Neutrophil (primary cell): Measurements from ENCODE around the gene ELAC2.

ENCODE experiments used
- H3K27ac ChIP-seq: fragments of 200-600 bp; sonication (generic); 2 replicates; pipeline ENCODE4 v1.5.1; 2016; ENCODE audit warnings: mild to moderate bottlenecking, moderate library complexity
- H3K27me3 ChIP-seq: fragments of 200-600 bp; sonication (generic); 2 replicates; pipeline ENCODE4 v1.6.0; 2016; ENCODE audit warnings: mild to moderate bottlenecking
- H3K36me3 ChIP-seq: fragments of 200-600 bp; sonication (generic); 2 replicates; pipeline ENCODE4 v1.5.1; 2017
- H3K4me1 ChIP-seq, 2 experiments: fragments of 200-600 bp in 1 of 2; sonication (generic) in 1 of 2; 1 replicate in 1 of 2; 2 replicates in 1 of 2; pipeline versions ENCODE4 v1.5.1 to v1.6.1; 2013 to 2016; ENCODE audit warnings: low read depth in 1 of 2, low read length in 1 of 2, mild to moderate bottlenecking in 1 of 2, moderate library complexity in 1 of 2; ENCODE audit not compliant: control insufficient read depth in 1 of 2, insufficient read depth in 1 of 2
- H3K4me3 ChIP-seq, 2 experiments: fragments of 200-600 bp in 1 of 2; sonication (generic) in 1 of 2; 1 replicate in 1 of 2; 2 replicates in 1 of 2; pipeline ENCODE4 v1.5.1; 2013 to 2016; ENCODE audit warnings: low read depth in 1 of 2, low read length in 1 of 2, mild to moderate bottlenecking in 1 of 2, moderate library complexity in 1 of 2
- H3K9me3 ChIP-seq: fragments of 200-600 bp; sonication (generic); 2 replicates; pipeline ENCODE4 v1.5.1; 2016
- CTCF ChIP-seq: fragments of 200-600 bp; sonication (generic); IDR thresholded peaks from 2 replicates; pipeline ENCODE4 v1.5.1; 2016; ENCODE audit warnings: antibody characterized with exemption

Gene ELAC2

DNA sequence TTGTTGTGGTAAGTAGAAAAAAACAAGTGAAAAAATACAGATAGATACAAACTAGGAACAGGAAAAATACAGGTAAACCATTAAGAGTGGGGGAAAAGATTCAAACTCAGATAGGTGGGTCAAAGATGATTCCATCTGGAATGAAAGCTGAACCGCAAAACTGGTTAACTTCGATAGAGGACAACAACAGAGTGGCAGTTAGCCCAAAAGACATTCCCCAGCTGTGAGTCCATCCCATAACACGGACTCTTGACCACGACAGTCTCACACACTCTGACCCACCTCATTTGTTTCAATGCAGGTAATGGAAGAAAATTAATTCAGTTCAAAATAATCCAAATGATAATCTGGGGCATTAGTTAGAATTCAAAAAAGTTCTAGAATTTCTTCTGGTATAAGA is 13.5 kb downstream of the ELAC2 start:
- no peak for TF ChIP-seq CTCF
- Histone ChIP-seq H3K36me3 (peaks cover 85% of the 10 kb centered on the region), H3K27ac (no peak overlapping the region)

DNA sequence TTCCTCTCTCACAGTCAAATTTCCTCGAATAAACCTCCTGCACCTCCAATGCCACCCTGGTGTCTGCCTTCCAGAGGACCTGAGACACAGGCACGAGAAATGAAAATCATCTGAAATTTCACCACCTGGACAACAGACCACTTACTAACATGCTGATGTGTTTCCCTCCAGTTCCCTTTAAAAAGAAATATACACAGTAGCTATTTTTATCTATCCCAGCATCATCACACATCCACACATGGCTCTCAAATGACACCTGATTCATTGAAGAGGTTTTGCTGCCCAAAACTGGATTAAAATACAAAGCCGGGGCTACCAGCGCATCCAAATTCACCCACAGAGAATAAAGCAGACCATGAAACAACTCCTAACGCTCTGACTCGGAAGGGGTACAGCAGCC is 13.9 kb downstream of the ELAC2 start:
- no peaks in the 10 kb centered on the region for H3K9me3 ChIP-seq
- H3K27ac ChIP-seq: no peak overlapping the region
- peaks cover 86% of the 10 kb centered on the region for H3K36me3 ChIP-seq
- H3K27me3 ChIP-seq: no peaks in the 10 kb centered on the region
- no peak overlapping the region for H3K4me3 ChIP-seq
- no peaks in the 10 kb centered on the region for H3K4me1 ChIP-seq
- TF ChIP-seq CTCF: no peak

More for the DNA sequence above, 13.5 kb downstream of the ELAC2 start:
- Histone ChIP-seq H3K4me3 (no peak overlapping the region), H3K4me1 (no peaks in the 10 kb centered on the region), H3K27me3 (no peaks in the 10 kb centered on the region), H3K9me3 (no peaks in the 10 kb centered on the region)

- Histone ChIP-seq H3K27me3 (no peaks in the 10 kb centered on the region), H3K9me3 (no peaks in the 10 kb centered on the region), H3K4me3 (no peak overlapping the region), H3K36me3 (peaks cover 87% of the 10 kb centered on the region), H3K4me1 (no peaks in the 10 kb centered on the region), H3K27ac (no peak overlapping the region)
- peak; percentile 6 for TF ChIP-seq CTCF
Observed at GRCh38 chr17:13003454-13003851, 14.4 kb downstream of the ELAC2 start.

GRCh38 chr17:13002761-13003453 is 14.9 kb downstream of the ELAC2 start:
- H3K36me3 ChIP-seq: peaks cover 87% of the 10 kb centered on the region
- H3K4me1 ChIP-seq: no peaks in the 10 kb centered on the region
- no peak overlapping the region for H3K27ac ChIP-seq
- peak; percentile 62 for TF ChIP-seq CTCF
- H3K27me3 ChIP-seq: no peaks in the 10 kb centered on the region
- H3K9me3 ChIP-seq: no peaks in the 10 kb centered on the region
- H3K4me3 ChIP-seq: no peak overlapping the region

DNA sequence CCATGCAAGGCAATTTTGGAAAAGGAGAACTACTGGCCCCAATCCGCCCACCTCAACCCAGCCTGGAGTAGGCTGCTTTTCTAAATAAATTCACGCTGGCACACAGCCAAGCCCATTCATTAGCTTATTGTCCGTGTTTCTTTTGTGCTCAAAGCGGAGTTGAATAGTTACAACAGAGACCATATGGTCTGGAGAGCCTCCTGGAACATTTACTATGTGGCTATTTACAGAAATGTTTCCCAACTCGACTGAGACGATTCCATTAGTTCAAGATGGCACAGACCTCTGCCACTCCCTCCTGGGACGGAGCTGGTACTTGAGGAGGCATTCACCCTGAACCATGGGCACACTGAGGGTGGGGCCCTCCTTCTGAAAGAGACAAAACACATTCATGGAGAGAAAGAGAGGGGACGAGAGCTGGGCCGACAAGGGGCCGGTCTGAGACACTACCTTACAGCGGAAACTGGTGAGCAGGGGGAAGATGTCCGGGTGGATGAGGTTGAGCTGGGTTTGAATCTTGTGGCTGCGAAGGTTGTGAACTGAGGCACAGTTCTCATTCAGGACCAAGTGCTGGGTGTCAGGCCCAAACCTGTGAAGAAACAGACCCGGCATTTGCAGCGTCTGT is 15.7 kb downstream of the ELAC2 start:
- Histone ChIP-seq H3K27ac (no peak overlapping the region), H3K4me1 (no peaks in the 10 kb centered on the region), H3K9me3 (no peaks in the 10 kb centered on the region), H3K4me3 (no peak overlapping the region), H3K27me3 (no peaks in the 10 kb centered on the region), H3K36me3 (peaks cover 87% of the 10 kb centered on the region)
- no peak for TF ChIP-seq CTCF
